ENCODE data around the gene COL6A3.

DNA sequence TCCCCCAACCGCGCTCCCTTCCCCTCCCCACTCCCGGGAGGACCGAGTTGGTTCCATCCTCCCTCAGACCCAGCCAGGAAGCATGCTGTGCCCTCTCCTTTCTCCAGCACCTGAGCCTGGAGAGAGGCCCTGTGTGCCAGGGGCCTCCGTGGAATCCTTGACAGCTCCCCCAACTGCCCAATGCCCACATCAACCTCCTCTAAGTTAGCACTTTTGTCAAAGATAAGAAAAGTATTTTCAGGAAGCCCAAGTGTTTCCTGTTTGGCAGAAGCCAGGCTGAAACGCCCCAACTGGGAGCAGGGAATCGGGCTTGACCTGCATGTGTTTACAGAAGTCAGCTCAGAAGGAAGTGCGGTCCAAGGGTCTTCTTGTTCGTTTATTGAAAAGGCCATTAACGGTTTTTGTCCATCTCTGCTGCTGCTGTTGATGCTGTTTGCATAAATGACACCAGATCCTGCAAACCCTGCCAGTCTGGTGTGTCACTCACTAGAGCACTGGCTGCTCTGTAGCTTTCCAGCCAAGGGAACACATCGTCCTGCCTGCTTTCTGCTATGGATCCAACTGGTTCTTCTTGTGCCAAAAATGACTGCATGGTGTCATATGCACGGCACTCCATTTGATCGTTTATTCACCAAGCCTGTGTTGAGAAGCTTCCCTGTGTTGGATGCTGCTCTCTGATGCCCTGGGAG lies 35.4 kb upstream of the COL6A3 start:
- TF ChIP-seq, protein P1, sequence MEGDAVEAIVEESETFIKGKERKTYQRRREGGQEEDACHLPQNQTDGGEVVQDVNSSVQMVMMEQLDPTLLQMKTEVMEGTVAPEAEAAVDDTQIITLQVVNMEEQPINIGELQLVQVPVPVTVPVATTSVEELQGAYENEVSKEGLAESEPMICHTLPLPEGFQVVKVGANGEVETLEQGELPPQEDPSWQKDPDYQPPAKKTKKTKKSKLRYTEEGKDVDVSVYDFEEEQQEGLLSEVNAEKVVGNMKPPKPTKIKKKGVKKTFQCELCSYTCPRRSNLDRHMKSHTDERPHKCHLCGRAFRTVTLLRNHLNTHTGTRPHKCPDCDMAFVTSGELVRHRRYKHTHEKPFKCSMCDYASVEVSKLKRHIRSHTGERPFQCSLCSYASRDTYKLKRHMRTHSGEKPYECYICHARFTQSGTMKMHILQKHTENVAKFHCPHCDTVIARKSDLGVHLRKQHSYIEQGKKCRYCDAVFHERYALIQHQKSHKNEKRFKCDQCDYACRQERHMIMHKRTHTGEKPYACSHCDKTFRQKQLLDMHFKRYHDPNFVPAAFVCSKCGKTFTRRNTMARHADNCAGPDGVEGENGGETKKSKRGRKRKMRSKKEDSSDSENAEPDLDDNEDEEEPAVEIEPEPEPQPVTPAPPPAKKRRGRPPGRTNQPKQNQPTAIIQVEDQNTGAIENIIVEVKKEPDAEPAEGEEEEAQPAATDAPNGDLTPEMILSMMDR (IDR thresholded peaks at IDR 0.05), result no peak
- no peak for TF ChIP-seq EZH2 (IDR thresholded peaks at IDR 0.05; ENCODE audit: borderline replicate concordance, insufficient read depth, low read depth, low read length, poor library complexity, severe bottlenecking)
